GM12878 (cell line): ENCODE measurements around the gene POSTN. TPM values are rescaled to one million over a fixed set of nuclear protein-coding genes. Genes with fewer than 3 reads are reported as not detected.

Experiments used
- ATAC-seq: fragments of 200-7000 bp; cut with Tn5 transposase; 3 replicates; pipeline ENCODE4 v1.9.1; 2020; ENCODE audit warnings: mild to moderate bottlenecking, moderate library complexity
- BruUV-seq: library from RNA; stranded (reverse); fragments of 400-500 nt; replicated peaks from 2 replicates; lab custom pipeline; 2021; lab: Mats Ljungman, UMichigan
- CTCF ChIA-PET: fragments of 300-600 bp; sonication (Branson Sonifier 250); formaldehyde crosslinking; extraction: SDS; loops from one replicate; lab custom pipeline; 2021; ENCODE audit warnings: inconsistent platforms; lab: Yijun Ruan, JAX
- POLR2A ChIA-PET: fragments of 350-600 bp; formaldehyde crosslinking; extraction: SDS; loops from one replicate; lab custom pipeline; 2021; ENCODE audit warnings: inconsistent platforms; lab: Charles Lee
- RAD21 ChIA-PET: fragments of 300-600 bp; sonication (Branson Sonifier 250); formaldehyde crosslinking; loops from one replicate; lab custom pipeline; 2023; ENCODE audit warnings: antibody characterized with exemption; ENCODE audit not compliant: unreplicated experiment; lab: Charles Lee
- SMC1A ChIA-PET: fragments of 300-600 bp; sonication (Branson Sonifier 250); formaldehyde crosslinking; loops from one replicate; lab custom pipeline; 2023; ENCODE audit not compliant: unreplicated experiment, uncharacterized antibody; lab: Charles Lee
- DNase-seq: peaks from one replicate; pipeline ENCODE4 v3.0.0-alpha.2; 2011; ENCODE audit warnings: low read depth, low spot score
- FAIRE-seq: peaks from 3 replicates; lab custom pipeline; 2011; peaks lifted over from hg19 to GRCh38; lab: Jason Lieb, UNC
- H2AFZ ChIP-seq: 2 replicates; pipeline ENCODE4 v1.6.0; 2011; ENCODE audit warnings: low read depth, low read length, control low read depth; ENCODE audit not compliant: control insufficient read depth
- H3K27ac ChIP-seq: 2 replicates; pipeline ENCODE4 v1.5.1; 2011; ENCODE audit warnings: control low read depth; ENCODE audit not compliant: control insufficient read depth, insufficient read depth
- H3K27me3 ChIP-seq, 2 experiments: replicated peaks in 1 of 2; 2 replicates each; pipeline versions ENCODE4 v1.6.0 to v1.6.1; 2011; ENCODE audit warnings: low read length in 1 of 2; ENCODE audit not compliant: control insufficient read depth in 2 of 2, insufficient read depth in 2 of 2
- H3K36me3 ChIP-seq, 2 experiments: 2 replicates each; pipeline ENCODE4 v1.5.1; 2011; ENCODE audit warnings: low read length in 1 of 2; ENCODE audit not compliant: control insufficient read depth in 2 of 2, insufficient read depth in 2 of 2
- H3K4me1 ChIP-seq: 2 replicates; pipeline ENCODE4 v1.6.1; 2011; ENCODE audit warnings: mild to moderate bottlenecking, low read length, moderate library complexity, mixed read lengths; ENCODE audit not compliant: control insufficient read depth, insufficient read depth
- H3K4me2 ChIP-seq: 2 replicates; pipeline ENCODE4 v1.6.0; 2011; ENCODE audit warnings: control low read depth; ENCODE audit not compliant: control insufficient read depth, insufficient read depth
- H3K4me3 ChIP-seq: fragments of 200-600 bp; sonication (generic); 2 replicates; pipeline ENCODE4 v1.5.1; 2016
- H3K79me2 ChIP-seq: 2 replicates; pipeline ENCODE4 v1.6.0; 2011; ENCODE audit warnings: low read length; ENCODE audit not compliant: control insufficient read depth, insufficient read depth
- H3K9ac ChIP-seq: 2 replicates; pipeline ENCODE4 v1.8.0; 2011; ENCODE audit warnings: low read length, control low read depth, mixed read lengths; ENCODE audit not compliant: control insufficient read depth, insufficient read depth
- H3K9me3 ChIP-seq: replicated peaks from 3 replicates; pipeline ENCODE4 v1.5.1; 2011; ENCODE audit warnings: mild to moderate bottlenecking, low read length; ENCODE audit not compliant: control insufficient read depth, insufficient read depth
- H4K20me1 ChIP-seq: 2 replicates; pipeline ENCODE4 v1.6.0; 2011; ENCODE audit not compliant: control insufficient read depth, insufficient read depth
- CREM ChIP-seq: IDR thresholded peaks from 2 replicates; pipeline ENCODE4 v1.6.1; 2014; ENCODE audit warnings: antibody characterized with exemption, low read depth
- STAT3 ChIP-seq: IDR thresholded peaks from 2 replicates; pipeline ENCODE4 v1.6.1; 2011; ENCODE audit warnings: low read depth, low read length, improper control_type of control experiment
- ZNF622 ChIP-seq: fragments of 450-650 bp; IDR thresholded peaks from 2 replicates; pipeline ENCODE4 v1.6.1; 2017; ENCODE audit warnings: mild to moderate bottlenecking, inconsistent platforms
- in situ Hi-C: fragments of 300-500 bp; cut with MboI; formaldehyde crosslinking; loops from 9 replicates; pipeline ENCODE4 v1.14.3; 2018; ENCODE audit warnings: mixed read lengths
- intact Hi-C: fragments of 100-400 bp; cut with micrococcal nuclease; formaldehyde crosslinking; loops from one replicate; pipeline ENCODE4 v1.14.2; 2022; ENCODE audit not compliant: unreplicated experiment
- polyA plus RNA-seq, 11 experiments: library from polyadenylated mRNA; depleted of rRNA in 4 of 11; unstranded in 6 of 11; stranded (reverse) in 5 of 11; fragments of >200 nt; fragmentation: Nextera tagmentation in 4 of 11; fragmentation: Illumina TruSeq in 1 of 11; extraction: Ambion mirVana in 4 of 11; extraction: Trizol in 1 of 11; gene quantifications; 1 replicate in 1 of 11; 2 replicates in 10 of 11; pipeline versions ENCODE4 v1.2.1 to v1.2.3, GENCODE V29; 2011 to 2016; ENCODE audit warnings: inconsistent platforms in 2 of 11, missing spikeins in 2 of 11, low read depth in 1 of 11
- total RNA-seq, 4 experiments: library from RNA; depleted of rRNA in 3 of 4; stranded (reverse); fragments of >200 nt in 3 of 4; fragmentation: Illumina TruSeq in 1 of 4; extraction: Trizol in 1 of 4; gene quantifications; 2 replicates each; pipeline versions ENCODE4 v1.2.1 to v1.2.3, GENCODE V29; 2013 to 2021
- TF ChIP-seq, protein P1 (sequence below): fragments of 450-650 bp; formaldehyde crosslinking; IDR thresholded peaks from 2 replicates; pipeline ENCODE4 v1.4.0; 2020; ENCODE audit warnings: mild to moderate bottlenecking, moderate library complexity
- TF ChIP-seq, protein P2 (sequence below): fragments of 450-650 bp; IDR thresholded peaks from 2 replicates; pipeline ENCODE4 v1.6.1; 2018; ENCODE audit warnings: borderline replicate concordance, mild to moderate bottlenecking; ENCODE audit not compliant: partially characterized antibody
- TF ChIP-seq, protein P3 (sequence below): fragments of 450-650 bp; formaldehyde crosslinking; IDR thresholded peaks from 2 replicates; pipeline ENCODE4 v1.5.0; 2022; ENCODE audit warnings: mild to moderate bottlenecking, missing genetic modification characterization
- TF ChIP-seq, protein P4 (sequence below): IDR thresholded peaks from 2 replicates; pipeline ENCODE4 v1.6.1; 2012; ENCODE audit warnings: low read length, inconsistent platforms
- TF ChIP-seq, protein P5 (sequence below): IDR thresholded peaks from 2 replicates; pipeline ENCODE4 v1.6.1; 2011; ENCODE audit warnings: mild to moderate bottlenecking, low read depth, low read length, moderate library complexity; ENCODE audit not compliant: insufficient replicate concordance

Gene POSTN
- total and polyA plus RNA-seq, 10 of the 15 experiments (the other 5 are each of a cell fraction or from before 2014, with no cell fraction given), result 0.05 to 0.13 (median 0.08) TPM; not detected in 7

DNA sequence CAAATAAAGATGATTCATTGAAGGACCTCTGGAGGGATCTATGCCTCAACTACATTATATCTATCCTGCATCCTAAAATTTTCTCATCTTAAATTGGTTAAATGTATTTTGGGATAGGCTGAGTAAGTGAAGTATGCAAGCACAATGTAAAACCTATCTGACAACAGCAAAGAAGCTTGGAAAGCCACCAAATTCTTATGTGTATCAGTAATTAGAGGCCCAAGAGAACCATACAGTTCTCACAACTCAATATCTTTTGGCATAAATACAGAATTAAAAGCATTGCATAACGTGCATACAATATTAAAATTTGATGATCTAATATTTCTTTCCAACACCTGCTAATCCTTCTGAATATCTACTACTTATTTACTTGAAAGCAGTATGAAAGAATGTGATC lies 13.0 kb downstream of the POSTN start (continued):
- TF ChIP-seq, protein P1, sequence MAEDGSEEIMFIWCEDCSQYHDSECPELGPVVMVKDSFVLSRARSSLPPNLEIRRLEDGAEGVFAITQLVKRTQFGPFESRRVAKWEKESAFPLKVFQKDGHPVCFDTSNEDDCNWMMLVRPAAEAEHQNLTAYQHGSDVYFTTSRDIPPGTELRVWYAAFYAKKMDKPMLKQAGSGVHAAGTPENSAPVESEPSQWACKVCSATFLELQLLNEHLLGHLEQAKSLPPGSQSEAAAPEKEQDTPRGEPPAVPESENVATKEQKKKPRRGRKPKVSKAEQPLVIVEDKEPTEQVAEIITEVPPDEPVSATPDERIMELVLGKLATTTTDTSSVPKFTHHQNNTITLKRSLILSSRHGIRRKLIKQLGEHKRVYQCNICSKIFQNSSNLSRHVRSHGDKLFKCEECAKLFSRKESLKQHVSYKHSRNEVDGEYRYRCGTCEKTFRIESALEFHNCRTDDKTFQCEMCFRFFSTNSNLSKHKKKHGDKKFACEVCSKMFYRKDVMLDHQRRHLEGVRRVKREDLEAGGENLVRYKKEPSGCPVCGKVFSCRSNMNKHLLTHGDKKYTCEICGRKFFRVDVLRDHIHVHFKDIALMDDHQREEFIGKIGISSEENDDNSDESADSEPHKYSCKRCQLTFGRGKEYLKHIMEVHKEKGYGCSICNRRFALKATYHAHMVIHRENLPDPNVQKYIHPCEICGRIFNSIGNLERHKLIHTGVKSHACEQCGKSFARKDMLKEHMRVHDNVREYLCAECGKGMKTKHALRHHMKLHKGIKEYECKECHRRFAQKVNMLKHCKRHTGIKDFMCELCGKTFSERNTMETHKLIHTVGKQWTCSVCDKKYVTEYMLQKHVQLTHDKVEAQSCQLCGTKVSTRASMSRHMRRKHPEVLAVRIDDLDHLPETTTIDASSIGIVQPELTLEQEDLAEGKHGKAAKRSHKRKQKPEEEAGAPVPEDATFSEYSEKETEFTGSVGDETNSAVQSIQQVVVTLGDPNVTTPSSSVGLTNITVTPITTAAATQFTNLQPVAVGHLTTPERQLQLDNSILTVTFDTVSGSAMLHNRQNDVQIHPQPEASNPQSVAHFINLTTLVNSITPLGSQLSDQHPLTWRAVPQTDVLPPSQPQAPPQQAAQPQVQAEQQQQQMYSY (CRISPR knock-in tag), result no peak
- TF ChIP-seq, protein P2, sequence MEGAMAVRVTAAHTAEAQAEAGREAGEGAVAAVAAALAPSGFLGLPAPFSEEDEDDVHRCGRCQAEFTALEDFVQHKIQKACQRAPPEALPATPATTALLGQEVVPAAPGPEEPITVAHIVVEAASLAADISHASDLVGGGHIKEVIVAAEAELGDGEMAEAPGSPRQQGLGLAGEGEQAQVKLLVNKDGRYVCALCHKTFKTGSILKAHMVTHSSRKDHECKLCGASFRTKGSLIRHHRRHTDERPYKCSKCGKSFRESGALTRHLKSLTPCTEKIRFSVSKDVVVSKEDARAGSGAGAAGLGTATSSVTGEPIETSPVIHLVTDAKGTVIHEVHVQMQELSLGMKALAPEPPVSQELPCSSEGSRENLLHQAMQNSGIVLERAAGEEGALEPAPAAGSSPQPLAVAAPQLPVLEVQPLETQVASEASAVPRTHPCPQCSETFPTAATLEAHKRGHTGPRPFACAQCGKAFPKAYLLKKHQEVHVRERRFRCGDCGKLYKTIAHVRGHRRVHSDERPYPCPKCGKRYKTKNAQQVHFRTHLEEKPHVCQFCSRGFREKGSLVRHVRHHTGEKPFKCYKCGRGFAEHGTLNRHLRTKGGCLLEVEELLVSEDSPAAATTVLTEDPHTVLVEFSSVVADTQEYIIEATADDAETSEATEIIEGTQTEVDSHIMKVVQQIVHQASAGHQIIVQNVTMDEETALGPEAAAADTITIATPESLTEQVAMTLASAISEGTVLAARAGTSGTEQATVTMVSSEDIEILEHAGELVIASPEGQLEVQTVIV, result no peak
- TF ChIP-seq, all 136 proteins: peak for 0

DNA sequence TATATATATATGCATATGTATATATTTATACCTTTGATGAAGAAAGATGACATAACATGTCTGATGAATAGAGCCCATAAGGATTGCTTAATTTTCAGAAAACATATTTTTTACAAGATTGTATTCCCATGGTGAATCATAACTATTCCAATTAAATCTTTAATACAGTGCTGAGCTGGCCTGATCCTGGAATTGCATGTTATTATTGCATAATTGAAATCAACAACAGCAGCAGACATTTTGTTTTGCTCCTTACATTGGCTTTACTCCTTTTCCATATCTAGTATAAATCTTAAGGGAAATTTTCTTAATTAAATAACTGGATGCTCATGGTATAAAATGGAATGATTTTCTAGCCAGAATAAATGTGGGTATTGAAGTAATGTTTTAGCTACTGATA lies 22.0 kb downstream of the POSTN start:
- no TSS peak for BruUV-seq
- Histone ChIP-seq H4K20me1 (no peaks in the 10 kb centered on the region), H3K4me3 (no peak overlapping the region), H2AFZ (no peak overlapping the region), H3K79me2 (no peaks in the 10 kb centered on the region), H3K36me3 (no peaks in the 10 kb centered on the region), H3K27me3 (no peaks in the 10 kb centered on the region), H3K4me2 (no peak overlapping the region), H3K9ac (no peak overlapping the region), H3K4me1 (no peaks in the 10 kb centered on the region), H3K27ac (no peak overlapping the region), H3K9me3 (no peaks in the 10 kb centered on the region)
- DNase-seq, result no peak
- ChIA-PET RAD21 (no interaction called here), POLR2A (no interaction called here), CTCF (no interaction called here), SMC1A (no interaction called here)
- in situ Hi-C loops, result no loop called here
- intact Hi-C loops, result no loop called here
- ATAC-seq, result no peak
- no peak for FAIRE-seq
- no peak for TF ChIP-seq ZNF622
- TF ChIP-seq CREM, result no peak
- no peak for TF ChIP-seq STAT3
- TF ChIP-seq, protein P3, sequence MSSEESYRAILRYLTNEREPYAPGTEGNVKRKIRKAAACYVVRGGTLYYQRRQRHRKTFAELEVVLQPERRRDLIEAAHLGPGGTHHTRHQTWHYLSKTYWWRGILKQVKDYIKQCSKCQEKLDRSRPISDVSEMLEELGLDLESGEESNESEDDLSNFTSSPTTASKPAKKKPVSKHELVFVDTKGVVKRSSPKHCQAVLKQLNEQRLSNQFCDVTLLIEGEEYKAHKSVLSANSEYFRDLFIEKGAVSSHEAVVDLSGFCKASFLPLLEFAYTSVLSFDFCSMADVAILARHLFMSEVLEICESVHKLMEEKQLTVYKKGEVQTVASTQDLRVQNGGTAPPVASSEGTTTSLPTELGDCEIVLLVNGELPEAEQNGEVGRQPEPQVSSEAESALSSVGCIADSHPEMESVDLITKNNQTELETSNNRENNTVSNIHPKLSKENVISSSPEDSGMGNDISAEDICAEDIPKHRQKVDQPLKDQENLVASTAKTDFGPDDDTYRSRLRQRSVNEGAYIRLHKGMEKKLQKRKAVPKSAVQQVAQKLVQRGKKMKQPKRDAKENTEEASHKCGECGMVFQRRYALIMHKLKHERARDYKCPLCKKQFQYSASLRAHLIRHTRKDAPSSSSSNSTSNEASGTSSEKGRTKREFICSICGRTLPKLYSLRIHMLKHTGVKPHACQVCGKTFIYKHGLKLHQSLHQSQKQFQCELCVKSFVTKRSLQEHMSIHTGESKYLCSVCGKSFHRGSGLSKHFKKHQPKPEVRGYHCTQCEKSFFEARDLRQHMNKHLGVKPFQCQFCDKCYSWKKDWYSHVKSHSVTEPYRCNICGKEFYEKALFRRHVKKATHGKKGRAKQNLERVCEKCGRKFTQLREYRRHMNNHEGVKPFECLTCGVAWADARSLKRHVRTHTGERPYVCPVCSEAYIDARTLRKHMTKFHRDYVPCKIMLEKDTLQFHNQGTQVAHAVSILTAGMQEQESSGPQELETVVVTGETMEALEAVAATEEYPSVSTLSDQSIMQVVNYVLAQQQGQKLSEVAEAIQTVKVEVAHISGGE (CRISPR knock-in tag), result no peak
- TF ChIP-seq, protein P4, sequence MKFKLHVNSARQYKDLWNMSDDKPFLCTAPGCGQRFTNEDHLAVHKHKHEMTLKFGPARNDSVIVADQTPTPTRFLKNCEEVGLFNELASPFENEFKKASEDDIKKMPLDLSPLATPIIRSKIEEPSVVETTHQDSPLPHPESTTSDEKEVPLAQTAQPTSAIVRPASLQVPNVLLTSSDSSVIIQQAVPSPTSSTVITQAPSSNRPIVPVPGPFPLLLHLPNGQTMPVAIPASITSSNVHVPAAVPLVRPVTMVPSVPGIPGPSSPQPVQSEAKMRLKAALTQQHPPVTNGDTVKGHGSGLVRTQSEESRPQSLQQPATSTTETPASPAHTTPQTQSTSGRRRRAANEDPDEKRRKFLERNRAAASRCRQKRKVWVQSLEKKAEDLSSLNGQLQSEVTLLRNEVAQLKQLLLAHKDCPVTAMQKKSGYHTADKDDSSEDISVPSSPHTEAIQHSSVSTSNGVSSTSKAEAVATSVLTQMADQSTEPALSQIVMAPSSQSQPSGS, result no peak
- TF ChIP-seq, protein P5, sequence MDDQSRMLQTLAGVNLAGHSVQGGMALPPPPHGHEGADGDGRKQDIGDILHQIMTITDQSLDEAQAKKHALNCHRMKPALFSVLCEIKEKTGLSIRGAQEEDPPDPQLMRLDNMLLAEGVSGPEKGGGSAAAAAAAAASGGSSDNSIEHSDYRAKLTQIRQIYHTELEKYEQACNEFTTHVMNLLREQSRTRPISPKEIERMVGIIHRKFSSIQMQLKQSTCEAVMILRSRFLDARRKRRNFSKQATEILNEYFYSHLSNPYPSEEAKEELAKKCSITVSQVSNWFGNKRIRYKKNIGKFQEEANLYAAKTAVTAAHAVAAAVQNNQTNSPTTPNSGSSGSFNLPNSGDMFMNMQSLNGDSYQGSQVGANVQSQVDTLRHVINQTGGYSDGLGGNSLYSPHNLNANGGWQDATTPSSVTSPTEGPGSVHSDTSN, result no peak
